Kidney epithelial cell (primary cell): ENCODE data around the gene CHIC1. TPM values are rescaled to one million over a fixed set of nuclear protein-coding genes. Genes with fewer than 3 reads are reported as not detected.
"Not testable (repeated sequence)": the region's sequence is repeated elsewhere in the genome, so short reads cannot be mapped to it uniquely, and the experiment has no call there.

ENCODE experiments used
- DNase-seq: peaks from one replicate; pipeline ENCODE4 v3.0.0-alpha.2; 2010; ENCODE audit warnings: low read depth
- H3K27me3 ChIP-seq: 2 replicates; pipeline ENCODE4 v1.6.0; 2011; ENCODE audit warnings: low read length; ENCODE audit not compliant: control insufficient read depth, insufficient read depth
- H3K36me3 ChIP-seq: 2 replicates; pipeline ENCODE4 v1.5.1; 2011; ENCODE audit warnings: low read length; ENCODE audit not compliant: control insufficient read depth, insufficient read depth
- H3K4me3 ChIP-seq: 2 replicates; pipeline ENCODE4 v1.5.1; 2011; ENCODE audit warnings: low read depth, mild to moderate bottlenecking, control low read depth, low read length
- total RNA-seq: library from RNA; depleted of rRNA; stranded (reverse); fragments of >200 nt; gene quantifications from 2 replicates; pipeline ENCODE4 v1.2.3, GENCODE V29; 2015
- TF ChIP-seq, protein P1 (sequence below): IDR thresholded peaks from 2 replicates; pipeline ENCODE4 v1.5.1; 2011; ENCODE audit warnings: mild to moderate bottlenecking, moderate library complexity, low read length, control low read depth, inconsistent platforms; ENCODE audit not compliant: insufficient read depth, poor library complexity, severe bottlenecking

Gene CHIC1
- total RNA-seq, 1 donor from 2014 or later = 11.8 TPM

DNA sequence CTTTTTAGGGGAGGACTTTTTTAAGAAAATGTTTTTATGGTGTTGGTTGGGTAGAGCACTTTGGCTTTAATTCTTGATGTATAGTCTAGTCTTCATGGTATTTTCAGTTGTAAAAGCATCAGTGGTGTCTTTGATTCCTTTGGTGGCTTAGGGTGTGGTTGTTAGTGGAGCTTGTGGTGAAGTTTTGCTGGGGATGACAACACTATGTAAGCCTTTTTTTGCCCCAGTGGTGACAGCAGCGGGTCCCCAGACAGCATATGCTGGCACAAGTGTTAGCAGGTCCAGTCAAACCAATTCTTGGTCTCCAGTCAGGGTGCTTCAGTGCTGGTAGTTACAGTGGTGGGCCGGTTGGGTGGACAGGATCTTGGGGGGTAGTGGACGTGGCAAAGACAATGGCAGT, 52.0 kb downstream of the CHIC1 start:
- H3K4me3 ChIP-seq = no peak overlapping the region
- DNase-seq = no peak
- no peaks in the 10 kb centered on the region for H3K36me3 ChIP-seq
- TF ChIP-seq, protein P1, sequence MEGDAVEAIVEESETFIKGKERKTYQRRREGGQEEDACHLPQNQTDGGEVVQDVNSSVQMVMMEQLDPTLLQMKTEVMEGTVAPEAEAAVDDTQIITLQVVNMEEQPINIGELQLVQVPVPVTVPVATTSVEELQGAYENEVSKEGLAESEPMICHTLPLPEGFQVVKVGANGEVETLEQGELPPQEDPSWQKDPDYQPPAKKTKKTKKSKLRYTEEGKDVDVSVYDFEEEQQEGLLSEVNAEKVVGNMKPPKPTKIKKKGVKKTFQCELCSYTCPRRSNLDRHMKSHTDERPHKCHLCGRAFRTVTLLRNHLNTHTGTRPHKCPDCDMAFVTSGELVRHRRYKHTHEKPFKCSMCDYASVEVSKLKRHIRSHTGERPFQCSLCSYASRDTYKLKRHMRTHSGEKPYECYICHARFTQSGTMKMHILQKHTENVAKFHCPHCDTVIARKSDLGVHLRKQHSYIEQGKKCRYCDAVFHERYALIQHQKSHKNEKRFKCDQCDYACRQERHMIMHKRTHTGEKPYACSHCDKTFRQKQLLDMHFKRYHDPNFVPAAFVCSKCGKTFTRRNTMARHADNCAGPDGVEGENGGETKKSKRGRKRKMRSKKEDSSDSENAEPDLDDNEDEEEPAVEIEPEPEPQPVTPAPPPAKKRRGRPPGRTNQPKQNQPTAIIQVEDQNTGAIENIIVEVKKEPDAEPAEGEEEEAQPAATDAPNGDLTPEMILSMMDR = no peak
- no peaks in the 10 kb centered on the region for H3K27me3 ChIP-seq

DNA sequence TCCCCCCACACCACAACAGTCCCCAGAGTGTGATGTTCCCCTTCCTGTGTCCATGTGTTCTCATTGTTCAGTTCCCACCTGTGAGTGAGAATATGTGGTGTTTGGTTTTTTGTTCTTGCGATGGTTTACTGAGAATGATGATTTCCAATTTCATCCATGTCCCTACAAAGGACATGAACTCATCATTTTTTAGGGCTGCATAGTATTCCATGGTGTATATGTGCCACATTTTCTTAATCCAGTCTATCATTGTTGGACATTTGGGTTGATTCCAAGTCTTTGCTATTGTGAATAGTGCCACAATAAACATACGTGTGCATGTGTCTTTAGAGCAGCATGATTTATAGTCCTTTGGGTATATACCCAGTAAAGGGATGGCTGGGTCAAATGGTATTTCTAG, 78.7 kb downstream of the CHIC1 start:
- not testable (repeated sequence) for DNase-seq, H3K36me3 ChIP-seq, H3K4me3 ChIP-seq

DNA sequence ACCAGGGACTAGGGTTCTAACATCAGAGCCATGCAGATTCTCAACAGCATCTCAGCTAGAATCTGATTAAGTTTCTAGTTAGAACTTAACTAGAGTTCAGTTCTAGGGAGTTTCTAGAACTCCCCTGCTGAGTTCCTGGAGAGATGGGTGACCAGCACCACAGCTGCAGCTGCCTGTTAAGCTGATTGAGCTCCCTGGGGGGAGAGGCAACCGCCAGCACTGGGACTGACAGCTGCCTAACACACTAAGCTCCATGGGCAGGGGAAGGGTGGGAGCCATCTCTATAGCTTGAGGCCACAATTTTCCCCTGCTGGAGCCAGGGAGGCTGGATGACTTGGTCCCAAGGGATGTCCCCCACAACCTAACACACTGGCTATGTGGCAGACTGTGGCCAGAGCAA, 84.2 kb downstream of the CHIC1 start:
- H3K4me3 ChIP-seq = no peak overlapping the region

More for the DNA sequence above, 78.7 kb downstream of the CHIC1 start:
- not testable (repeated sequence) for H3K27me3 ChIP-seq

DNA sequence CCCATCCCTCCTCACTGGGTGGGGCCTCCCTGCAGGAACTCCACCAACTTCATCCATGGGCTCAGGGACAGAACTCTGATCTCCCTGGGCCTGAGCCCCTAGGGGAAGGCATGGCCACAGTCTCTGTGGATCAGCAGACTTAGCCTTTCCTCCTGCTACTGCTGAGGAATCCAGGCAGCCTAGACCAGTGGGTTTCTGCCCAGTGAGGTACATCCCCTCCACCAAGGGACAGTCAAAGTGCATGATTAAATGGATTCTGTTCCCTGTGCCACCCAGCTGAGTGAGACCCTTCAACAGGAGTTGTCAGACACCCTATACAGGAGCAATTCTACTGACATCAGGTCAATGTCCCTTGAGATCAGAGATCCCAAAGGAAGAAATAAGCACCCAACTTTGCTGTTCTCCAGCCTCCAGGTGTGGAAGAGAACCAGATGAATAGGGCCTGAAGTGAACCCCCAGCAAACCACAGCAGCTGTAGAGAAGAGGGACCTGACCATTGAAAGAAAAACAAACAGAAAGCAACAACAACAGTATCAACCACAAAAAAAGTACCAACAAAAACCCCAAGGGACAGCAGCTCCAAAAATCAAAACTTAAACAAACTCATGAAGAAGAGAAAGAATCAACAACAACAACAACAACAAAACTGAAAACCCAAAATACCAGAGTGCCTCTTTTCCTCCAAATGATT, 84.8 kb downstream of the CHIC1 start:
- DNase-seq = no peak
- Histone ChIP-seq H3K4me3 (no peak overlapping the region), H3K27me3 (no peaks in the 10 kb centered on the region), H3K36me3 (no peaks in the 10 kb centered on the region)
- TF ChIP-seq, protein P1 = no peak

More for the DNA sequence above, 84.2 kb downstream of the CHIC1 start:
- Histone ChIP-seq H3K27me3 (no peaks in the 10 kb centered on the region), H3K36me3 (no peaks in the 10 kb centered on the region)
- TF ChIP-seq, protein P1 = no peak
- no peak for DNase-seq

DNA sequence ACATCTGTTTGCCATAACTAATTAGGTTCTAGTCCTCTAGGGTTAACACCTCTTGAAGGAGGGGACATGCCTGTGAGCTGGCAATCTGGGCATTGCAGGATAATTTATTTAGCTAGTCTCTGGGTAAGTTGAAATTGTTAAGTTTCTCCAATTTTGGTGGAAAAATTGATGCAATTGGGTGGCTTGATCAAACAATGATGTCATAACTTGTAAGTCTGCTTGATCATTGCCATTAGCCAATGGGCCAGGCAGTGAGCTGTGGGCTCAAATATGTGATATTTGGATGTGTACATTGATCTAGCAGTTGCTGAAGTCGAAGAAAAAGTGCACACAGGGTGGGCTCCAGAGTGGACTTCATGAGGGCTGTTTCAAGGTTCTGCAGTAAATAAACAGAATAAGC, 98.3 kb downstream of the CHIC1 start:
- H3K27me3 ChIP-seq, H3K36me3 ChIP-seq, H3K4me3 ChIP-seq, DNase-seq: not testable (repeated sequence)

DNA sequence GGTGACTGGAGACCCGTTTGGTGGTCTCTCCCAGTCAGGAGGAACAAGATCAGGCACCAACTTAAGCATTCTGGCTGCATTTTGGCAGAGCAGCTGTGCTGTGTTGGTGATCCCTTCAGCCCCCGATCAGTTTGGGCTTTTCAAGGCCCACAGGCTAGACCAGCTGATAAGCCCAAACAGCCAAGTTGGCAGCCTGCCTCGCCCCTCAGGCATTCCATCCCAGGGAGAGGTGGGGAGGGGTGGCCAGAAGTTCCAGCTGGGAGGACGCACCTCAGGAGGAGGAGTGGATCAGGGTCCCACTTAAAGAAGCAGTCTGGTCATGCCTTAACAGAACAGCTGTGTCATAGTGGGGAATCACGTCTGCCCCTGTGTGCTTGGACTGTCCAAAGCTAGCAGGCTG, 105.8 kb downstream of the CHIC1 start:
- DNase-seq = no peak
- Histone ChIP-seq H3K4me3 (no peak overlapping the region), H3K27me3 (no peaks in the 10 kb centered on the region), H3K36me3 (no peaks in the 10 kb centered on the region)
- TF ChIP-seq, protein P1 = no peak

DNA sequence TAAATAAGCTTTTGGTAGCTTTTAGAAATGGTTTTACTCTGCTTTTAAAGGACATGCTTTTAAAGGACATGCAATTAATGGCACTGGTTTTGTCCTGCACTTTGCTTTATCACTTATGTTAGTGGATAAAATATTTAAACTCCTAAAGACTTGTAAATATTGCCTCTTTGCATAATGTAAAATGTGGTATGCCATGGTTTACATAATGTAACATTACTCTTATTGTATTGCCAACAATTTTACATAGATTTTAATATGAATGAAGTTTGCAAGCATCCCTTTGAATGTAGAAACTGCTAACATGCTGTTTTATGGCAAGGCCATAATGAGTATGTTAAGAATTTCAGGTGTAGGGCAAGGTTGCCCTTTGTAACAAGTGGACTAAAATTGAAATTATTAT, 118.4 kb downstream of the CHIC1 start:
- DNase-seq = no peak
- TF ChIP-seq, protein P1 = no peak
- Histone ChIP-seq H3K4me3 (no peak overlapping the region), H3K36me3 (no peaks in the 10 kb centered on the region), H3K27me3 (no peaks in the 10 kb centered on the region)
